NCI-H1417 treated with DMSO at 0.1 percent for 48 hours (cell line): ENCODE data around the gene C6orf120.

Experiments used
- DNase-seq: peaks from one replicate; lab custom pipeline; 2025; lab: John Stamatoyannopoulos, UW

C6orf120 gene

DNA sequence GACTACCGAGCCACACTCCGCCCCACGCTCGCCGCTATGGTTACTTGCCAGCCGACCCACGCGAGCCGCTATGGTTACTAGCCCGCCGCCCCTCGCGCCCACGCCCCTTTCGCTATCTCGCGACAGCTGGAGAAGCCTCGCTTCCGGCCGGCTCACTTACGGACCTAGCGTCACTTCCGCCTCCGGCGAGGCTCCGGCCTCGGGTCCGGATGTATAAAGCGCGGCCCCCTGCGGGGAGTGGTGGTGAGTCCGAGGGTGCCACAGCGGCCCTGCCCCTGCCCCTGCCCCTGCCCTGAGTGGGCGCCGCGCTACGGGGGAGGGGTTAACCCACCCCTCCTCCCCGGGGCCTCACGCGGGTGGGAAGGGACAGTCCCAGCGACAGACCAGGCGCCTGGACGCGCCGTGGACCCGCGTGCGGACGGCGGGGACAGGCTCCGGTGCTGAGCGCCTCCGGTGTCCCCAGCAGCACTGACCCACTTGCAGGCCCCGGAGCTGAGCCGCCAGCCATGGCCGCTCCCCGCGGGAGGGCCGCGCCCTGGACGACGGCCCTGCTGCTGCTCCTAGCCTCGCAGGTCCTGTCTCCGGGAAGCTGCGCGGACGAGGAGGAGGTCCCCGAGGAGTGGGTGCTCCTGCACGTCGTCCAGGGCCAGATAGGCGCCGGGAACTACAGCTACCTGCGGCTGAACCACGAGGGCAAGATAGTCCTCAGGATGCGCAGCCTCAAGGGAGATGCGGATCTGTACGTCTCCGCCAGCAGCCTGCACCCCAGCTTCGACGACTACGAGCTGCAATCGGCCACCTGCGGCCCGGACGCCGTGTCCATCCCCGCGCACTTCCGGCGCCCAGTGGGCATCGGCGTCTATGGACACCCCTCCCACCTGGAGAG, at the start of gene C6orf120, which contains the start of gene WDR27:
C6orf120 (plus strand) TSS at position 173 of the 886 bp plus-strand sequence; CDS start at position 507, 334 bp downstream.
WDR27 (minus strand) TSS at position 76 of the 886 bp plus-strand sequence. CDS start 13,024 bp downstream, outside the sequence.
- peak; percentile 88 for DNase-seq

DNA sequence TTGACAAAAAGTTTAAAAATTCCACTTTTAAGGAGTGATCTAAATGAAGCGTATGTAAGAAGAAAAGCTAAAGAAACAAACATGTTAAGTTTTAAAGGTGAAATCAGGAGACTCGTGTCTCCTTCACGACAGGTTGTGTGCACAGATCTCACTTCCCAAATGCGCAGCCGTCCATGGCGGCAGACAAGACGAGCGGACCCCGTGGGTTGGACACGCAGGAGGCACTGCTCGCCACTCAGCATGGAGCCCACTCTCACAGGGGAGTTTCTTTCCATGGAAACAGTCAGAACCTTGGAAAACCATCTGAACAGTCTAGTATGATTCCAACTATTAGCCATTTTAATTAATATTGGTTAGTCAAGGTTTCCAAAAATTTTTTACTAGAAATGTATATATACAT, 49.0 kb upstream of the C6orf120 start:
- no peak for DNase-seq

DNA sequence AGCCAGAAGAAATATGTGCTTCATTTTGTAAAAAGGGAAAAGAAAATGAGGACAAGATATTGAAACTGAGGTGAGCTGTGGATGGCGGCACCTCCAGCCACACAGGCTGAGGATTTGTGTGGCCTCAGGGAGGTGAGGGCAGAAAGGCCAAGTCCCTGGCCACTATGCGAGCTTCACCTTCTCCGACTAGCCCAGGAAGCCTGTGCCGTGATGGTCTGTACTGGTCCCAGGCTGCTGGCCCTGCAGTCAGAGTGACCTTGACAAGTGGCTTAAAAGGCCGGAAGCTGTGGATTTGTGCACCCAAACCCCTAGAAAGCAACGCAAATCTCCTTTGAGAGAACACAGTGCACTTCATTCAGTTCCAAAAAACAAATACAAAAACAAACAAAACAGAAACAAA, 48.2 kb upstream of the C6orf120 start:
- DNase-seq: no peak

DNA sequence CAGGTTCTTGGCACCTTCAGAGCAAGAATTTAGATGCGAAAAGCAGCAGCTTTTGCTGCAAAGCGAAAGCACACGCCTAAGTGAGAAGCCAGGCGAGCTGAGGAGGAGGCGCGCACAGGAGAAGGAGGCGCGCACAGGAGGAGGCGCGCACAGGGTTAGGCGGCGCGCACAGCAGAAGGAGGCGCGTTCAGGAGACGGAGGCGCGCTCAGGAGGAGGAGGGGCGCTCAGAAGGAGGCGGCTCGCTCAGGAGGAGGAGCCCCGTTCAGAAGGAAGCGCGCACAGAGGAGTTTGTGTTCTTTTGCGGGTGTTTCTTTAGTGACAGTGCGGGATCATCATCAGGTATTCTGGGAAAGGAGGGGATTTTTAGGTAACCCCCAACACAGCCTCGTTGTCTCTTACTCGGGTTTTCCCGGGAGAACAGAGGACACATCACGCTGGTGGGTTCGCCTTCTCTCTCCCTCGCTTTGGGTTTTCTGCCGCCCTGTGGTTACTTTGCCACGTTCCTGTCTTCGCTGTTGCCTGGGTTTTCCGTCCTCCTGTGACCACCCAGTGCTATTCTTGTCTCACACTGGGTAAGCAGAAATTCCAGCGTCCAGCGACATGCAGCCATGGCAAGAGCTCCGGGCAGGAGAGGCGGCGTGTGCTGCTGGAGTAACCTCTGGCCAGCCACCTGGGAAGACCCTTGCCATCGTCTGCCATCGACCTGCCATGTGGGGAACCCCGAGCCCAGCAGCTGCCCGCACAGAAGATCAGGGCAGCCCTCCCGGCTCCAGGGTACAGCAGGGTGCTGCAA, 47.1 kb upstream of the C6orf120 start:
- DNase-seq: no peak

DNA sequence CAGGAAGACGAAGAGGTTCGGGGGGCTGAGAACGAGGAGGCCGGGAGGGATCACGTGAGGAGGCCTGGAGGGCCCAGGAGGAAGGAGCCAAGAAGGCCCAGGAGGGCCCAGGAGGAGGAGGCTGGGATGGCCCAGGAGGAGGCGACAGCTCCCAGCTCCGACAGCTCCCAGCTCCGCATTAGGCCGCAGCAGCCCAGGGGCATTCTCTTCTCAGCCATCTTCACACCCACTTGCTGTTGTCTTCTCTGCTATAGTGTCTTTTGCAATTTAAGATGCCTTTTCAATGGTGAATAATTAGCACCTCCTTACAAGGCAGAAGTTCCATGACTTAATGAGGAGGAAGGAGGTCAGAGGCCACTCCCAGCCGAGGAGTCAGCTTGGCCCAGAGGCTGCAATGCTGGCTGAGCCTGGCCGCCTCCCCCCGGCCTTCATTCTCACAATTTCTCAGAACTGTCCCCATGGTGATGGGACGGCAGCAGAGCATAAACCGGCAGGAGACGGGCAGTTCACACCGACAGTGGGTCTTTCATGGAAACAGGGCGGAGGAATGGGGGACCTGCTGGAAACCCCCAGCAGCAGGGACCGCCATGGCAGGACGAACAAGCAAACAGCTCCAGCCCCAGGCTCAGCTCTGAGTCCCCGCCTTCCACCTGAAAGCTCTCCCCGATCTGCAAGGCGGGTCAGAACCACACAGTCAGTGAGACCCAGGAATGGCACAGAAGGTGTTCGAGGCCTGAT, 45.2 kb upstream of the C6orf120 start:
- DNase-seq: no peak

DNA sequence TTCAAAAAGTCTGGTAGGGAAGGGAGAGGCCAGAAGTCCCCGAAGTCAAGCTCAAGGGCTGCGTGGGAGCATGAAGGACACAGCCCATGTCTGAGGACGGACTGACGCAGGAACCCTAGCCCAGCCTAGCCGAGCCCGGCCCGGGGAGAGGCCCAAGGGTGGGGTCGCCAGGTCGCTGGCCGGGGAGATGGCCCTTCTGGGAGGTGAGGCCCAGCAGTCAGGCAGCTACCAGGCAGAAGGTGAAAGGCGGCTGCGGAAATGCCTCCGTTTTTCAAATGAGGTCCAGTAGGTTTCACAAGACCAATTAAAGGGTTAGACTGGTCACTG, 44.7 kb upstream of the C6orf120 start:
- DNase-seq: no peak

DNA sequence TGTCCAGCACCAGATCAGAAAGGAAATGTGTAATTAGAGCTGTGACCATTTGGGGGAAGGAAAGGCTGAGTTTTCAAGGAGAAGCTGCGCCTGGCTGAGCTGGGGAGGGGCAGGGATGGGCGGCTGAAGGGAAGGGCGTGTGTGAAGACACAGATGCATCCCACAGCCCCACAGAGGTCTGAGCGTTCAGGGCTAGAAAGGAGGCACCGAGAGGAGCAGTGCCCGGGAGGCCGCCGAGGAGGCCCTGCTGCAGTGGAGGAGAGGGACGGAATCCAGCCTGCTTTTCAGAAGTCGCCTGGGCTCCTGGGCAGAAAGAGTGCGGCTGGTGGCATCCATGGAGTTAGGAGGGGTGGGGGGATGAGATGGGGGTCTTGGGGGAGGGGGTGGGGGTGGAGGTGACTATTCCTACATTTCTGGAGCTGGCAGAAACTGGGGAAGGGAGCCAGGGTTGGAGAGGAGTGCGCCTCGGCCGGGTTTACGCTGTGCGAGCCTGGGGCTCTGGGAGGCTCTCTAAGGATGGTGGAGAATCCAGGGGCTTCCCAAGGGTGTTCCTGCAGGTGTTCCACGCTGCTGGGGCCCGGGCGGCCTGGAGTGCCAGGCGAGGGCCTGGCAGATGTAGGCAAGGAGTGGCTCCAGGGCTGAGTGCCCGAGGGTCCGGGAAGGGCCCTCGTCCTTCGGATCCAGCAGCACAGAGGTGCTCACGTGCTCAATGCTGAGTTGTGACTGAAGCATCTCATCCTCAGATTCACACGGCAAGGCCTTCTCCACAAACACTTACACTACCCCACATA, 41.9 kb upstream of the C6orf120 start:
- no peak for DNase-seq

DNA sequence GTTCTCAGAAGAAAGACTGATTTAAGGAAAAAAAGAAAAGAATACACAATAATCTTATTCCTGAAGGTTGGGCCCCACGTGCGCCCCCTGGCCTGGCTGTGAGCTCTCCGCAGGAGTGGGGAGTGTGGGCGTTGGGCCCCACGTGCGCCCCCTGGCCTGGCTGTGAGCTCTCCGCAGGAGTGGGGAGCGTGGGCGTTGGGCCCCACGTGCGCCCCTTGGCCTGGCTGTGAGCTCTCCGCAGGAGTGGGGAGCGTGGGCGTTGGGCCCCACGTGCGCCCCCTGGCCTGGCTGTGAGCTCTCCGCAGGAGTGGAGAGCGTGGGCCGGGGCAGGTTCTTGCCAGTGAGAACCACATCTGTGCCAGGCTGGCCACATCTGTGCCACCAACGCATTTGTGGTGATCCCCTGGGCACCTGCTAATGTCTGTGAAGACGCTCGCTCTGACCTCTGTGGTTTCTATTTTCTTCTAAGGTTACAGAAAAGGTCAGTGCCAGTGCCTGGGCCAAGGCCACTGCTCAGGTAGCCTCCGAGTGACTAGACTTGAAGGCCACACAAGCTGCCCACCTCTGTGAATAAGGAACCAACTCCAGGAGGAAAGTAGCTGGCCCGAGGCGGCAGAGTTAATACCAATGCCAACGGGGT, 41.1 kb upstream of the C6orf120 start:
- no peak for DNase-seq

DNA sequence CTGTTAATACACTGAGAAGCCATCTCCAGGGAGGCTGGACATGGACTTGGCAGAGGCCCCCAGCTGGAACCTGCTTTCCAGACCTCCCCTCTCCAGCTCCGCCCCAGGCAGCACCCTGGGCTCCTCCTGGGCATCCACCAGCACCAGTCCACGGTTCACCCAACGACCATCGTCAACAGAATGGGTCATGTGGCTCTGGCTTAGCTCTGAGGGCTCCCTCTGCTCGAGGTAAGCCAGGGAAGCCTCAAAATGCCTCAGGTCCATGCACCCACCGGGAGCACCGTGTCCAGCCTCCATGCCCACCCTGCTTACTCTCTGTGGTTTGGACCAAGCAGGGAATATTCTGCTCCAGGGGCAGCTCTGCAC, 40.6 kb upstream of the C6orf120 start:
- no peak for DNase-seq

DNA sequence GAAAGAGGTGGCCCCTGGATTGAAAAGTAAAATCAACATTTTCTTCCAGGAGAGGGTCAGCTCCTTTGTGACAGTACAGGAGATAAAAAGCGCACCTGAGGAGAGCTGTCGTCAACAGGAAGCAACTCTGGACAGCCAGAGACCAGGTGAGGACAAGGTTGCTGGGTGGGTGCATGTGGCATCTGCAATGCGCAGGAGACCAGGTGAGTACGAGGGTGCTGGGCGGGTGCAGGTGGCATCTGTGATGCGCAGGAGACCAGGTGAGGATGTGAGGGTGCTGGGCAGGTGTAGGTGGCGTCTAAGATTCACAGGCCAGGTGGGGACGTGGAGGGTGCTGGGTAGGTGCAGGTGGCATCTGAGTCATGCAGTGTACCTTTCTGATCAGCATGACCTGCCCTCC, 38.5 kb upstream of the C6orf120 start:
- no peak for DNase-seq

DNA sequence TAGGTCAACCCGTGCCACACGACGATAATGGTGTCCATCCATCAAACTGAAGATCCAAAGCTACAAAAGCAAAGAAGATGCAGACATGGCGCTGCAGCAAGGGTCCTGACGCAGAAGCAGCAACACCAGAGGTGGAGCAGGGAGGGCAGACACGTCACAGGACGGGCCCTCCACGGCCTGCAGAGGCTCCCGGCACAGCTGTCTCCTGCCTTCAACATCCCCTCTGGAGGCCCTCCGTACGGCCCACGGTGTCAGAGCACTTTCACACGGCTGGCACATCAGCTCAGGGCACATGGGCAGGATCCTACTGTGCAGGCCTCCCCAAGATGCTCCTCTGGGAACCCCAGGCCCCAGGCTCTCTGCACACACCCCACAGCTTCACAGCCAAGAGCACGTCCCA, 37.7 kb upstream of the C6orf120 start:
- DNase-seq: no peak

DNA sequence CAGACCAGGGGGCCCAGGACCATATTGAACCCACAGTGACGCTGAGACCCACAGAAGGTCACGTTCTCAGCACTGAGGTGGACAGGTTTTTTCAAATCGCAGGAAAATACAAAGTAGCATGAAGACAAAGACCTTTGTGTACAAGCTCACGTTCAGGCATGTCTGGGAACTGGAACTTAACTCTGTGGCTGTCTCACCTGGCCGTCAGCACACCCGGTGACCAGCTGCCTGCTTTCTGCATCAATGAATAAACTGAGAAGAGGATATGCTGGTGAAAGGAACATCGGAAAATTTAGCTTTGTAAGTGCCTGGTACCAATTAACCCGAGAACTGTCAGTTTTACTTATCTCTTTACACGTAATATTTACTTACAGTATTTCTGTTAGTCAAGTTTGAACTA, 36.6 kb upstream of the C6orf120 start:
- no peak for DNase-seq

DNA sequence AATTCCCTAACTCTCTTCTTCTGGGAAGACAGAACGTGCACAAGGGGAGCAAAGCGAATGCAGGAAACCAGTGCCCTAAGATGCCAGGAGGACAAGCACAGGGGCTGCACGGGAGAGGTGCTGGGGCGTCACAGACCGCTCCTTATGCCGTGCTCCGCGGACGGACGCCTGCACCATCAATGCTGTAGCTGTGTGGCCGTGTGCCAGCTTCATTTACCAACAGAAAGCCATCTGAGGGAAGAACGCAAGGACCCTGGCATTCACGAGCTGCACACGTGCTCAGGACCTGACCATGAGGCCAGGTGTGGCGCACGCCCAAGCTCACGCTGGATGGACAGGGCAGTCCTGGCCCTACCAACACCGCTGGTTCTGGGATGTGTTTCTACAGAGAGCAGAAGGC, 35.5 kb upstream of the C6orf120 start:
- no peak for DNase-seq

DNA sequence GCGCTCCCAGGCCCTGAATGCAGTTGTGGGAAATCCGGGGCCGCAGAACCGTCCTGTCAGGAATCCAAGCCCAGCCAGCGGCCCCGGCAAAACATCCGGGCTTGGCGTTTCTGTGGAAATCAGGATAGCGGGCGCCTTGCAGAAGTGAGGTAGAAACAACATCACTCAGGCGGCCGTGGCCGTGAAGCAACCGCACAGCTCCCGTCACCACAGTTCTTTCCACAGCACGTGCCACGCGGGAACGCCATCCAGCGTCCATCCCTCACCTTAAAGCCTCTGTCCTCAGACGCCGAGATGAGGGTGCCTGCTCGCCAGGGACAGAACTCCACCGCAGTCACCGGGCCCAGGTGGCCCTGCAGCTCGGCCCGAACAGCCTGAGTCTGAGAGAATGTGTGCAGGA, 34.2 kb upstream of the C6orf120 start:
- DNase-seq: no peak

DNA sequence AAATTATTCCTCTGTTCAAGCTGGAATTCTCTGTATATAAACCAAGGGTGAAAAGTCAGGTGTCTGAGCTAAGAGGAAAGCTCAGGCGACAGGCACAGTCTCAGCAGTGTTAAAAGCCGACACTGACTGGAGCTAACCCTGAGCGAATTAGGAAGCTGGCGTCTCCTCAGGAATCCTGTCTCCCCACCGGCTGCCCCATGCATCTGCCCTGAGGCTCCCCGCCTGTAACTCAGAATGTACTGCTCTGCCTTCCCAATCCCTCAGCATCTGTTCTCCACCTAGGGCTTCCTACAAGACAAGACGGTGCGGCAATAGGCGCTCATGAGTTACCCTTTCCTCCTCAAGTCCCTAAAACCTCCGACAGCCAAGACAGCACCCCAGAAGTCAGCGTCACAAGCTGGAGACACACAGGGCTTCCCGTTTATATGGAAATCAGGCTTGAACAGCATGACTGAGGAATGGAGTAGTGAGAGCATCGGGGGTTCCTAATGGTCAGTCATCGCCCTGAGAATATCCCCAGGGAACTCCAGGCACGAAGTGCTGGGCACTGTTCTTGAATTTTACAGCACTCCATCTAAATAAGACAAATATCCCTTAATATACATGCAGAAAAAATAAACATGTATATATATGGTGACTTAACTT, 33.6 kb upstream of the C6orf120 start:
- no peak for DNase-seq

DNA sequence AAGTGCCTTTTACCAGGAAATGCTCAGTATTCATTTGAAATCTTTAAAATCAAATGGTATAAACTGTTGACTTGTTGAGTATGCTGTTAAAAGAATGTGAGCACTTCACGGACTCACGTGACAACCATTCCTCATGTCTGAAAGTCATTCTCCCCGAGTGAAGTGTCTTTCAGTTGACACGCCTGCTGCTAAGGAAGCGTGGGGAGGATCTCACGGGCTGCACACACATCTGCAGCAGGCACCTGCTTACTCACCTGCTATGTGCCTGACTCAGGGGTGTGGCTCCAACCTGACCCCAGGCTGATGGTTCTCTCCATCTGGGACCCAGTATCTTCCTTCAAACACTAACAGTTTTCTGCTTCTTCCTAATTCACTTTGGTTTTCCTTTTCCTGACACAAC, 32.8 kb upstream of the C6orf120 start:
- DNase-seq: no peak

DNA sequence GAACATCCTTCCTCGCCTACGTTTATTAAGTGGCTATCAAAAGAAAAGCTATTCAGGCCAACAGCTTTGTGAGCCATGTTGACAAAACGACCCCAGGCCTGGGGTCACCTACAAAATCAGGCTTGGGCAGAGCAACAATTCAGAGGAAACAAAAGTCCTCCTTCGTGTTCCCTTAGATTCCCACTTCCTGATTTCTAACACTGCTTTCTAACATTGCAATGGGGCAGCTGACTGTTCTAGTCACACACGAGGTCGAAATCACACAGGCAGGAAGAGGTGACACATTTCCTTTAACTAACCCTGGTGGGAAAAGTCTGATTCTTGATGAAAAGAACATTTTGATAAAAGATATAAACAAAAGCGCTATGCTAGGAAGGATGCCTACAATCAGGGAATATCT, 32.0 kb upstream of the C6orf120 start:
- no peak for DNase-seq

DNA sequence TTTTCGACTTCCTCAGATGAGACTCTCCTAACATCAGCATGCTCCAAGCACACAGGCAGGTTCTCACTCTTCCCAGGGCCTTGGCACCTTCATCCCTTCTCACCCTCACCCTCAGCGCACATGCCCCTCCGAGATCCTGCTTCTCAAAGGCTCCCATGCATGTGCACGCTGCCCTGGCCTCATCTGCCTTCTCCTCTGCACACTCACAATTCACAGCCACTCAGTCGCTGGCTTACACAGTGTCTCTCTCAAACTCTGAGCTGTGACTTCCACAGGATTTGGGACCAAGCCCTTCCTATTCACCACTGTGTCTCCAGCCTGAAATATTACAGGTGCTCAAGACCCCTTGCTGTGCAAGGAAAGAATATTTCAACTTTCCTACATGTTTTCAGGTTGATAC, 30.4 kb upstream of the C6orf120 start:
- no peak for DNase-seq

DNA sequence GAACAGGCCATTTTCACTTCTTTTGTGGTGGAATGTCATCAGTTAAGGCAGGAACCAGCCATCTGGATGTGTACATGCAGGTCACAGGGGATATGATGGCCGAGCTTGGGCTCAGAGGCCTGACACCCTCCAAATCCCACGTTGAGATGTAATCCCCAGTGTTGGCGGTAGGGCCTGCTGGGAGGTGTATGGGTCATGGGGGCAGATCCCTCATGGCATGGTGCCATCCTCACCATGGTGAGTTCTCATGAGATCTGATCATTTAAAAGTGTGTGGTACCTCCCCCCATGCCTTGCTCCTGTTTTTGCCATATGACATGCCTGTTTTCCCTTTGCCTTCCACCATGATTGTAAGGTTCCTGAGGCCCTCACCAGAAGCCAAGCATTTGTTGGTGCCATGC, 26.9 kb upstream of the C6orf120 start:
- DNase-seq: no peak

DNA sequence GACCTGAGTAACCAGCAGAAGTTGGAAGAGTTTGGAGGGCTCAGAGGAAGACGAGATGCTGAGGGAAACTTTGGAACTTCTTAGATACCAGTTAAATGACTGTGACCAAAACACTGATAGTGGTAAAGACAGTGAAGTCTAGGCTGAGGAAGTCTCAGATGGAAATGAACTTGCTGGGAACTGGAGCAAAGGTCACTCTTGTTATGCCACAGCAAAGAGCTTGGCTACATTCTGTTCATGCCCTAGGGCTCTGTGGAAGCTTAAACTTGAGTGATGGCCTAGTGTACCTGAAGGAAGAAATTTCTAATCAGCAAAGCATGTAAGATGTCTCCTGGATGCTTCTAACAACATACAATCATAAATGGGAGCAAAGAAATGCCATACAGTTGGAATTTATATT, 24.8 kb upstream of the C6orf120 start:
- DNase-seq: no peak

DNA sequence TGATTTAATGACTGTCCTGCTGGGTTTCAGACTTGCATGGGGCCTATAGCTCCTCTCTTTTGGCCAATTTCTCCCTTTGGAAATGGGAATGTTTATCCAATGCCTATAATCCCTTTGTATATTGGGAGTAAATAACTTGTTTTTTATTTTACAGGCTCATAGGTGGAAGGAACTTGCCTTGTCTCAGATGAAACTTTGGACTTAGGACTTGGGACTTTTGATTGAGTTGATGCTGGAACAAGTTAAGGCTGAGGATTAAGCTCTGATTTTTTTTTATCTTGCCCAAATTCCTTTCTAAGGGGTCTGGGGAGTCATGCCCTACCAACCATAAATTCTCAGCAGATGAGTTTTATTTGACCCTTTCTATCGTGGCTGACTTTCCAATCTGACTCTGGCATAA, 23.6 kb upstream of the C6orf120 start:
- DNase-seq: no peak
